GM18499 (cell line): ENCODE data around the gene LUC7L.
"Not testable (repeated sequence)": the region's sequence is repeated elsewhere in the genome, so short reads cannot be mapped to it uniquely, and the experiment has no call there.

ENCODE experiments used
- ATAC-seq: cut with Tn5 transposase; IDR thresholded peaks from one replicate; pipeline ENCODE4 v1.9.1; 2021; ENCODE audit warnings: moderate number of reproducible peaks; ENCODE audit not compliant: insufficient read depth, unreplicated experiment

The LUC7L gene

DNA sequence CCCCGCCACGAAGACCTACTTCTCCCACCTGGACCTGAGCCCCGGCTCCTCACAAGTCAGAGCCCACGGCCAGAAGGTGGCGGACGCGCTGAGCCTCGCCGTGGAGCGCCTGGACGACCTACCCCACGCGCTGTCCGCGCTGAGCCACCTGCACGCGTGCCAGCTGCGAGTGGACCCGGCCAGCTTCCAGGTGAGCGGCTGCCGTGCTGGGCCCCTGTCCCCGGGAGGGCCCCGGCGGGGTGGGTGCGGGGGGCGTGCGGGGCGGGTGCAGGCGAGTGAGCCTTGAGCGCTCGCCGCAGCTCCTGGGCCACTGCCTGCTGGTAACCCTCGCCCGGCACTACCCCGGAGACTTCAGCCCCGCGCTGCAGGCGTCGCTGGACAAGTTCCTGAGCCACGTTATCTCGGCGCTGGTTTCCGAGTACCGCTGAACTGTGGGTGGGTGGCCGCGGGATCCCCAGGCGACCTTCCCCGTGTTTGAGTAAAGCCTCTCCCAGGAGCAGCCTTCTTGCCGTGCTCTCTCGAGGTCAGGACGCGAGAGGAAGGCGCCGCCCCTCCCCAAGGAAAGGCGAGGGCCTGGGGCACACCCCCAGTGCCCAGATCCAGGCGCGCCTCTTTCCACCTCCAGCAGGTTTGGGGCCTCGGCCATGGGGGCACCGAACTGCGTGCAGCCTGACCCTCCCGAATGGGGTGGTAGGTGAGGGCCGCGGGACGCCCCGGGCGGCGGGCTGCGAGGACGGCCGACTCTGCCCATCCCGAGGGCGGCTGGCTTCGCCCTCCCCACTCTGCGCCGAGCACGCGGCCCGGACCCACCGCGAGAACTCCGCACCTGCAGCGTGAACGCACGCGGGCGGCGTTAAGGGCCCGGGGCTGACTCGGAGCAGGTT lies 48.3 kb downstream of the LUC7L start:
- ATAC-seq: no peak

DNA sequence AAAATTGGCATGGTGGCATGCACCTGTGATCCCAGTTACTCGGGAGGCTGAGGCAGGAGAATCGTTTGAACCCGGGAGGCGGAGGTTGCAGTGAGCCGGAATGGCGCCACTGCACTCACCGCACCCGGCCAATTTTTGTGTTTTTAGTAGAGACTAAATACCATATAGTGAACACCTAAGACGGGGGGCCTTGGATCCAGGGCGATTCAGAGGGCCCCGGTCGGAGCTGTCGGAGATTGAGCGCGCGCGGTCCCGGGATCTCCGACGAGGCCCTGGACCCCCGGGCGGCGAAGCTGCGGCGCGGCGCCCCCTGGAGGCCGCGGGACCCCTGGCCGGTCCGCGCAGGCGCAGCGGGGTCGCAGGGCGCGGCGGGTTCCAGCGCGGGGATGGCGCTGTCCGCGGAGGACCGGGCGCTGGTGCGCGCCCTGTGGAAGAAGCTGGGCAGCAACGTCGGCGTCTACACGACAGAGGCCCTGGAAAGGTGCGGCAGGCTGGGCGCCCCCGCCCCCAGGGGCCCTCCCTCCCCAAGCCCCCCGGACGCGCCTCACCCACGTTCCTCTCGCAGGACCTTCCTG lies 49.1 kb downstream of the LUC7L start, which contains the start of gene HBQ1:
Gene HBQ1 (plus strand): TSS at position 359 of the 575 bp plus-strand sequence. CDS start 28 bp downstream, at position 387.
- ATAC-seq: no peak

DNA sequence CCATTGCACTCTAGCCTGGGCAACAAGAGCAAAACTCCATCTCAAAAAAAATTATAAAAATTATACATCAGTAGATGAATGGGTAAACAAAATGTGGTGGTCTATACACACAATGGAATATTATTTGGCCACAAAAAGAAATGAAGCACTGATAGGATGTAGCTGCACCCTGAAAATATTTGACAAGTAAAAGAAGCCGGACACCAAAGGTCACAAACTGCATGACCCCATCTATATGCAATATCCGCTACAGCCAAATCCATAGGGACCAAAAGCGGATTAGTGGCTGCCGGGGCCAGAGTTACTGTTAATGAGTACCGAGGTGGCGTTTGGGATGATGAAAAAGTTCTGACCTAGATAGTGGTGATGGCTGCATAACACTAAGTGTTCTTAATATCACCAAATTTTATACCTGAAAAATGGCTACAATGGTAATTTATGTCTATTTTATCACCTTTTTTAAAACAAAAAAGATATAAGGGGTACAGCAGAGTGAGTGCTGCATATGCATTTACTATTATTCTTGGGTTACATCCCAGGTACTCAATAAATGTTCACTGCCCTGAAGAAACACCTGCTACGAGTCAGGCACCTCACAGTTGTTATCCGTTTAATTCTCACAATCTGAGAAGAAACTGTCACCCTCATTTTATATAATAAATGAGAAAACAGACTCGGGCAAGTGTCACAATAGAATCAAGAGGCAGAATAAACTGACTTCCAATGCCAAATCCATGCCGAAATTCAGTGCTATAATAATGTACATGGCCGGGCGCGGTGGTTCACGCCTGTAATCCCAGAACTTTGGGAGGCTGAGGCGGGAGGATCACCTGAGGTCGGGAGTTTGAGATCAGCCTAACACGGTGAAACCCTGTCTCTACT lies 49.8 kb downstream of the LUC7L start:
- no peak for ATAC-seq

DNA sequence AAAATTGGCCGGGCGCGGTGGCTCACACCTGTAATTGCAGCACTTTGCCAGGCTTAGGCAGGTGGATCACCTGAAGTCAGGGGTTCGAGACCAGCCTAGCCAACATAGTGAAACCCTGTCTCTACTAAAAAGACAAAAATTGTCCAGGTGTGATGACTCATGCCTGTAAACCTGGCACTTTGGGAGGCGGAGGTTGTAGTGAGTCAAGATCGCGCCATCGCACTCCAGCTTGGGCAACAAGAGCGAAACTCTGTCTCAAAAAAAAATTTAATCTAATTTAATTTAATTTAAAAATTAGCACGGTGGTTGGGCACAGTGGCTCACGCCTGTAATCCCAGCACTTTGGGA lies 50.6 kb downstream of the LUC7L start:
- no peak for ATAC-seq

DNA sequence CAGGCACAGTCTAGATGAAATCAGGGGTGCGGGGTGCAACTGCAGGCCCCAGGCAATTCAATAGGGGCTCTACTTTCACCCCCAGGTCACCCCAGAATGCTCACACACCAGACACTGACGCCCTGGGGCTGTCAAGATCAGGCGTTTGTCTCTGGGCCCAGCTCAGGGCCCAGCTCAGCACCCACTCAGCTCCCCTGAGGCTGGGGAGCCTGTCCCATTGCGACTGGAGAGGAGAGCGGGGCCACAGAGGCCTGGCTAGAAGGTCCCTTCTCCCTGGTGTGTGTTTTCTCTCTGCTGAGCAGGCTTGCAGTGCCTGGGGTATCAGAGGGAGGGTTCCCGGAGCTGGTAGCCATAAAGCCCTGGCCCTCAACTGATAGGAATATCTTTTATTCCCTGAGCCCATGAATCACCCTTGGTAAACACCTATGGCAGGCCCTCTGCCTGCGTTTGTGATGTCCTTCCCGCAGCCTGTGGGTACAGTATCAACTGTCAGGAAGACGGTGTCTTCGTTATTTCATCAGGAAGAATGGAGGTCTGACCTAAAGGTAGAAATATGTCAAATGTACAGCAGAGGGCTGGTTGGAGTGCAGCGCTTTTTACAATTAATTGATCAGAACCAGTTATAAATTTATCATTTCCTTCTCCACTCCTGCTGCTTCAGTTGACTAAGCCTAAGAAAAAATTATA lies 51.1 kb downstream of the LUC7L start:
- ATAC-seq: no peak

DNA sequence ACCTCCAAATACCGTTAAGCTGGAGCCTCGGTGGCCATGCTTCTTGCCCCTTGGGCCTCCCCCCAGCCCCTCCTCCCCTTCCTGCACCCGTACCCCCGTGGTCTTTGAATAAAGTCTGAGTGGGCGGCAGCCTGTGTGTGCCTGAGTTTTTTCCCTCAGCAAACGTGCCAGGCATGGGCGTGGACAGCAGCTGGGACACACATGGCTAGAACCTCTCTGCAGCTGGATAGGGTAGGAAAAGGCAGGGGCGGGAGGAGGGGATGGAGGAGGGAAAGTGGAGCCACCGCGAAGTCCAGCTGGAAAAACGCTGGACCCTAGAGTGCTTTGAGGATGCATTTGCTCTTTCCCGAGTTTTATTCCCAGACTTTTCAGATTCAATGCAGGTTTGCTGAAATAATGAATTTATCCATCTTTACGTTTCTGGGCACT lies 51.8 kb downstream of the LUC7L start:
- no peak for ATAC-seq

DNA sequence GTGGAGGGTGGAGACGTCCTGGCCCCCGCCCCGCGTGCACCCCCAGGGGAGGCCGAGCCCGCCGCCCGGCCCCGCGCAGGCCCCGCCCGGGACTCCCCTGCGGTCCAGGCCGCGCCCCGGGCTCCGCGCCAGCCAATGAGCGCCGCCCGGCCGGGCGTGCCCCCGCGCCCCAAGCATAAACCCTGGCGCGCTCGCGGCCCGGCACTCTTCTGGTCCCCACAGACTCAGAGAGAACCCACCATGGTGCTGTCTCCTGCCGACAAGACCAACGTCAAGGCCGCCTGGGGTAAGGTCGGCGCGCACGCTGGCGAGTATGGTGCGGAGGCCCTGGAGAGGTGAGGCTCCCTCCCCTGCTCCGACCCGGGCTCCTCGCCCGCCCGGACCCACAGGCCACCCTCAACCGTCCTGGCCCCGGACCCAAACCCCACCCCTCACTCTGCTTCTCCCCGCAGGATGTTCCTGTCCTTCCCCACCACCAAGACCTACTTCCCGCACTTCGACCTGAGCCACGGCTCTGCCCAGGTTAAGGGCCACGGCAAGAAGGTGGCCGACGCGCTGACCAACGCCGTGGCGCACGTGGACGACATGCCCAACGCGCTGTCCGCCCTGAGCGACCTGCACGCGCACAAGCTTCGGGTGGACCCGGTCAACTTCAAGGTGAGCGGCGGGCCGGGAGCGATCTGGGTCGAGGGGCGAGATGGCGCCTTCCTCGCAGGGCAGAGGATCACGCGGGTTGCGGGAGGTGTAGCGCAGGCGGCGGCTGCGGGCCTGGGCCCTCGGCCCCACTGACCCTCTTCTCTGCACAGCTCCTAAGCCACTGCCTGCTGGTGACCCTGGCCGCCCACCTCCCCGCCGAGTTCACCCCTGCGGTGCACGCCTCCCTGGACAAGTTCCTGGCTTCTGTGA lies 52.5 kb downstream of the LUC7L start, which contains the start of gene HBA1:
Gene HBA1 (plus strand): TSS at position 204 of the 906 bp plus-strand sequence. CDS start 37 bp downstream, at position 241.
- ATAC-seq: not testable (repeated sequence)

DNA sequence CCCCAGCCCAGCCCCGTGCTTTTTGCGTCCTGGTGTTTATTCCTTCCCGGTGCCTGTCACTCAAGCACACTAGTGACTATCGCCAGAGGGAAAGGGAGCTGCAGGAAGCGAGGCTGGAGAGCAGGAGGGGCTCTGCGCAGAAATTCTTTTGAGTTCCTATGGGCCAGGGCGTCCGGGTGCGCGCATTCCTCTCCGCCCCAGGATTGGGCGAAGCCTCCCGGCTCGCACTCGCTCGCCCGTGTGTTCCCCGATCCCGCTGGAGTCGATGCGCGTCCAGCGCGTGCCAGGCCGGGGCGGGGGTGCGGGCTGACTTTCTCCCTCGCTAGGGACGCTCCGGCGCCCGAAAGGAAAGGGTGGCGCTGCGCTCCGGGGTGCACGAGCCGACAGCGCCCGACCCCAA lies 53.2 kb downstream of the LUC7L start:
- not testable (repeated sequence) for ATAC-seq

DNA sequence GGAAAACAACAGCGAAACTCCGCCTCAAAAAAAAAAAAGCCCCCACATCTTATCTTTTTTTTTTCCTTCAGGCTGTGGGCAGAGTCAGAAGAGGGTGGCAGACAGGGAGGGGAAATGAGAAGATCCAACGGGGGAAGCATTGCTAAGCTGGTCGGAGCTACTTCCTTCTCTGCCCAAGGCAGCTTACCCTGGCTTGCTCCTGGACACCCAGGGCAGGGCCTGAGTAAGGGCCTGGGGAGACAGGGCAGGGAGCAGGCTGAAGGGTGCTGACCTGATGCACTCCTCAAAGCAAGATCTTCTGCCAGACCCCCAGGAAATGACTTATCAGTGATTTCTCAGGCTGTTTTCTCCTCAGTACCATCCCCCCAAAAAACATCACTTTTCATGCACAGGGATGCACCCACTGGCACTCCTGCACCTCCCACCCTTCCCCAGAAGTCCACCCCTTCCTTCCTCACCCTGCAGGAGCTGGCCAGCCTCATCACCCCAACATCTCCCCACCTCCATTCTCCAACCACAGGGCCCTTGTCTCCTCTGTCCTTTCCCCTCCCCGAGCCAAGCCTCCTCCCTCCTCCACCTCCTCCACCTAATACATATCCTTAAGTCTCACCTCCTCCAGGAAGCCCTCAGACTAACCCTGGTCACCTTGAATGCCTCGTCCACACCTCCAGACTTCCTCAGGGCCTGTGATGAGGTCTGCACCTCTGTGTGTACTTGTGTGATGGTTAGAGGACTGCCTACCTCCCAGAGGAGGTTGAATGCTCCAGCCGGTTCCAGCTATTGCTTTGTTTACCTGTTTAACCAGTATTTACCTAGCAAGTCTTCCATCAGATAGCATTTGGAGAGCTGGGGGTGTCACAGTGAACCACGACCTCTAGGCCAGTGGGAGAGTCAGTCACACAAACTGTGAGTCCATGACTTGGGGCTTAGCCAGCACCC lies 54.0 kb downstream of the LUC7L start:
- ATAC-seq: no peak

DNA sequence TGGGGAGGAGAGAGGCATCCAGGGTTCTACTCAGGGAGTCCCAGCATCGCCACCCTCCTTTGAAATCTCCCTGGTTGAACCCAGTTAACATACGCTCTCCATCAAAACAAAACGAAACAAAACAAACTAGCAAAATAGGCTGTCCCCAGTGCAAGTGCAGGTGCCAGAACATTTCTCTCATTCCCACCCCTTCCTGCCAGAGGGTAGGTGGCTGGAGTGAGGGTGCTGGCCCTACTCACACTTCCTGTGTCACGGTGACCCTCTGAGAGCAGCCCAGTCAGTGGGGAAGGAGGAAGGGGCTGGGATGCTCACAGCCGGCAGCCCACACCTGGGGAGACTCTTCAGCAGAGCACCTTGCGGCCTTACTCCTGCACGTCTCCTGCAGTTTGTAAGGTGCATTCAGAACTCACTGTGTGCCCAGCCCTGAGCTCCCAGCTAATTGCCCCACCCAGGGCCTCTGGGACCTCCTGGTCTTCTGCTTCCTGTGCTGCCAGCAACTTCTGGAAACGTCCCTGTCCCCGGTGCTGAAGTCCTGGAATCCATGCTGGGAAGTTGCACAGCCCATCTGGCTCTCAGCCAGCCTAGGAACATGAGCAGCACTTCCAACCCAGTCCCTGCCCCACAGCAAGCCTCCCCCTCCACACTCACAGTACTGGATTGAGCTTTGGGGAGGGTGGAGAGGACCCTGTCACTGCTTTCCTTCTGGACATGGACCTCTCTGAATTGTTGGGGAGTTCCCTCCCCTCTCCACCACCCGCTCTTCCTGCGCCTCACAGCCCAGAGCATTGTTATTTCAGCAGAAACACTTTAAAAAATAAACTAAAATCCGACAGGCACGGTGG lies 55.1 kb downstream of the LUC7L start:
- ATAC-seq: not testable (repeated sequence)

DNA sequence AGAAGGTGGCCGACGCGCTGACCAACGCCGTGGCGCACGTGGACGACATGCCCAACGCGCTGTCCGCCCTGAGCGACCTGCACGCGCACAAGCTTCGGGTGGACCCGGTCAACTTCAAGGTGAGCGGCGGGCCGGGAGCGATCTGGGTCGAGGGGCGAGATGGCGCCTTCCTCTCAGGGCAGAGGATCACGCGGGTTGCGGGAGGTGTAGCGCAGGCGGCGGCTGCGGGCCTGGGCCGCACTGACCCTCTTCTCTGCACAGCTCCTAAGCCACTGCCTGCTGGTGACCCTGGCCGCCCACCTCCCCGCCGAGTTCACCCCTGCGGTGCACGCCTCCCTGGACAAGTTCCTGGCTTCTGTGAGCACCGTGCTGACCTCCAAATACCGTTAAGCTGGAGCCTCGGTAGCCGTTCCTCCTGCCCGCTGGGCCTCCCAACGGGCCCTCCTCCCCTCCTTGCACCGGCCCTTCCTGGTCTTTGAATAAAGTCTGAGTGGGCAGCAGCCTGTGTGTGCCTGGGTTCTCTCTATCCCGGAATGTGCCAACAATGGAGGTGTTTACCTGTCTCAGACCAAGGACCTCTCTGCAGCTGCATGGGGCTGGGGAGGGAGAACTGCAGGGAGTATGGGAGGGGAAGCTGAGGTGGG lies 55.9 kb downstream of the LUC7L start:
- not testable (repeated sequence) for ATAC-seq

DNA sequence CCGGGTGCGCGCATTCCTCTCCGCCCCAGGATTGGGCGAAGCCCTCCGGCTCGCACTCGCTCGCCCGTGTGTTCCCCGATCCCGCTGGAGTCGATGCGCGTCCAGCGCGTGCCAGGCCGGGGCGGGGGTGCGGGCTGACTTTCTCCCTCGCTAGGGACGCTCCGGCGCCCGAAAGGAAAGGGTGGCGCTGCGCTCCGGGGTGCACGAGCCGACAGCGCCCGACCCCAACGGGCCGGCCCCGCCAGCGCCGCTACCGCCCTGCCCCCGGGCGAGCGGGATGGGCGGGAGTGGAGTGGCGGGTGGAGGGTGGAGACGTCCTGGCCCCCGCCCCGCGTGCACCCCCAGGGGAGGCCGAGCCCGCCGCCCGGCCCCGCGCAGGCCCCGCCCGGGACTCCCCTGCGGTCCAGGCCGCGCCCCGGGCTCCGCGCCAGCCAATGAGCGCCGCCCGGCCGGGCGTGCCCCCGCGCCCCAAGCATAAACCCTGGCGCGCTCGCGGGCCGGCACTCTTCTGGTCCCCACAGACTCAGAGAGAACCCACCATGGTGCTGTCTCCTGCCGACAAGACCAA lies 56.8 kb downstream of the LUC7L start, which contains the start of gene HBA2:
Gene HBA2 (plus strand): TSS at position 503 of the 568 bp plus-strand sequence. CDS start 37 bp downstream, at position 540.
- not testable (repeated sequence) for ATAC-seq

DNA sequence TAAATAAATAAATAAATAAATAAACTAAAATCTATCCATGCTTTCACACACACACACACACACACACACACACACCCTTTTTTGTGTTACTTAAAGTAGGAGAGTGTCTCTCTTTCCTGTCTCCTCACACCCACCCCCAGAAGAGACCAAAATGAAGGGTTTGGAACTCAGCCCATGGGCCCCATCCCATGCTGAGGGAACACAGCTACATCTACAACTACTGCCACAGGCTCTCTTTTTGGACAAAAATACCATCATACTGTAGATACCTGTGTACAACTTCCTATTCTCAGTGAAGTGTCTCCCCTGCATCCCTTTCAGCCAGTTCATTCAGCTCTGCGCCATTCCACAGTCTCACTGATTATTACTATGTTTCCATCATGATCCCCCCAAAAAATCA lies 58.5 kb downstream of the LUC7L start:
- no peak for ATAC-seq

DNA sequence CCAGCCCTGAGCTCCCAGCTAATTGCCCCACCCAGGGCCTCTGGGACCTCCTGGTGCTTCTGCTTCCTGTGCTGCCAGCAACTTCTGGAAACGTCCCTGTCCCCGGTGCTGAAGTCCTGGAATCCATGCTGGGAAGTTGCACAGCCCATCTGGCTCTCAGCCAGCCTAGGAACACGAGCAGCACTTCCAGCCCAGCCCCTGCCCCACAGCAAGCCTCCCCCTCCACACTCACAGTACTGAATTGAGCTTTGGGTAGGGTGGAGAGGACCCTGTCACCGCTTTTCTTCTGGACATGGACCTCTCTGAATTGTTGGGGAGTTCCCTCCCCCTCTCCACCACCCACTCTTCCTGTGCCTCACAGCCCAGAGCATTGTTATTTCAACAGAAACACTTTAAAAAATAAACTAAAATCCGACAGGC lies 59.2 kb downstream of the LUC7L start:
- not testable (repeated sequence) for ATAC-seq

DNA sequence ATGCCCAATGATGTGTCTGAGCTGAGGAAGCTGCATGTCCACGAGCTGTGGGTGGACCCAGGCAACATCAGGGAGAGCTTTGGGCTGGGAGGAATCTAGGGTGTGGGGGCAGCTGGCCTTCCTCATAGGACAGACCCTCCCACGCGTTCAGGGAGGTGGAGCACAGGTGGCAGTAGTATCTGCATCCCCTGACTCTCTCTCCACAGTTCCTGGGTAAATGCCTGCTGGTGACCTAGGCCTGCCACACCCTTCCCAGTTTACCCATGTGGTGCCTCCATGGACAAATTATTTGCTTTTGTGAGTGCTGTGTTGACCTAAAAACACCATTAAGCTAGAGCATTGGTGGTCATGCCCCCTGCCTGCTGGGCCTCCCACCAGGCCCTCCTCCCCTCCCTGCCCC lies 60.2 kb downstream of the LUC7L start:
- ATAC-seq: no peak

DNA sequence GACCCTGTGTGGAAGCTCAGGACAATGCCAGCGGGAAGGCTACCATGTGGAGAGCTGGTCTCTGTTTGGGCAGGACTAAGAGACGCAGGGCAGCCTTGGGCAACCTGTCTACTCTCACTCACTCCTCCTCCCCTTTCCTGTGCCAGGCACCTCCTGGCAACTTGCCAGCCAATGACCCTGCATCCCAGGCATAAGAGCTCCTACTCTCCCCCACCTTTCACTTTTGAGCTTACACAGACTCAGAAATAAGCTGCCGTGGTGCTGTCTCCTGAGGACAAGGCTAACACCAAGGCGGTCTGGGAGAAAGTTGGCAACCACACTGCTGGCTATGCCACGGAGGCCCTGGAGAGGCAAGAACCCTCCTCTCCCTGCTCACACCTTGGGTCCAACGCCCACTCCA lies 60.8 kb downstream of the LUC7L start:
- ATAC-seq: no peak
